GM19023 (cell line): ENCODE results near the gene UBTD1.
"Not testable (repeated sequence)": the region's sequence is repeated elsewhere in the genome, so short reads cannot be mapped to it uniquely, and the experiment has no call there.

ENCODE experiments used
- ATAC-seq: cut with Tn5 transposase; IDR thresholded peaks from one replicate; pipeline ENCODE4 v1.9.1; 2021; ENCODE audit warnings: mild to moderate bottlenecking, moderate library complexity; ENCODE audit not compliant: unreplicated experiment

The UBTD1 gene

GRCh38 chr10:97498841-97499560, at the start of gene UBTD1:
UBTD1 (plus strand) TSS chr10:97498924; CDS start chr10:97499204, 280 bp downstream.
- ATAC-seq = peak; percentile 3

GRCh38 chr10:97450828-97451227, 47.9 kb upstream of the UBTD1 start:
- no peak for ATAC-seq

GRCh38 chr10:97451605-97452004, 47.1 kb upstream of the UBTD1 start:
- no peak for ATAC-seq

- ATAC-seq = no peak
Observed at GRCh38 chr10:97452352-97452751, 46.4 kb upstream of the UBTD1 start.

- no peak for ATAC-seq
Observed at GRCh38 chr10:97454330-97455036, 44.2 kb upstream of the UBTD1 start.

- ATAC-seq = no peak
Observed at GRCh38 chr10:97456034-97456685, 42.6 kb upstream of the UBTD1 start.

- no peak for ATAC-seq
Observed at GRCh38 chr10:97456686-97457065, 42.0 kb upstream of the UBTD1 start.

- ATAC-seq = no peak
Observed at GRCh38 chr10:97459111-97459510, 39.6 kb upstream of the UBTD1 start.

GRCh38 chr10:97459933-97460332, 38.8 kb upstream of the UBTD1 start:
- ATAC-seq = no peak

GRCh38 chr10:97462309-97462708, 36.4 kb upstream of the UBTD1 start:
- ATAC-seq = no peak

GRCh38 chr10:97463363-97464132, 35.2 kb upstream of the UBTD1 start:
- no peak for ATAC-seq

- ATAC-seq = no peak
Observed at GRCh38 chr10:97464226-97464625, 34.5 kb upstream of the UBTD1 start.

GRCh38 chr10:97465982-97466381, 32.7 kb upstream of the UBTD1 start:
- no peak for ATAC-seq

GRCh38 chr10:97466755-97467154, 32.0 kb upstream of the UBTD1 start:
- no peak for ATAC-seq

- no peak for ATAC-seq
Observed at GRCh38 chr10:97468162-97468561, 30.6 kb upstream of the UBTD1 start.

GRCh38 chr10:97468781-97469180, 29.9 kb upstream of the UBTD1 start:
- ATAC-seq = not testable (repeated sequence)

- ATAC-seq = no peak
Observed at GRCh38 chr10:97474918-97475317, 23.8 kb upstream of the UBTD1 start.

GRCh38 chr10:97475936-97476594, 22.7 kb upstream of the UBTD1 start:
- ATAC-seq = no peak

- not testable (repeated sequence) for ATAC-seq
Observed at GRCh38 chr10:97479410-97479809, 19.3 kb upstream of the UBTD1 start.

GRCh38 chr10:97479939-97480338, 18.8 kb upstream of the UBTD1 start:
- no peak for ATAC-seq

GRCh38 chr10:97481071-97481470, 17.7 kb upstream of the UBTD1 start:
- ATAC-seq = no peak
